Activated CD8-positive, alpha-beta T cell treated with anti-CD3 and anti-CD28 coated beads, Interleukin-2, amount 10 ng/mL, durations not matched to agents 7 days and 5 days (primary cell): ENCODE data around the gene TECPR1. TPM values are rescaled to one million over a fixed set of nuclear protein-coding genes. Genes with fewer than 3 reads are reported as not detected.

ENCODE experiments used
- ATAC-seq: fragments of 150-1000 bp; cut with Tn5 transposase; one replicate; pipeline ENCODE4 v1.10.0; 2021; ENCODE audit warnings: moderate library complexity
- CTCF ChIA-PET: fragments of 350-600 bp; sonication (Branson Sonifier 250); formaldehyde crosslinking; loops from one replicate; lab custom pipeline; 2021; ENCODE audit warnings: antibody characterized with exemption; lab: Charles Lee
- POLR2A ChIA-PET: fragments of 350-600 bp; sonication (Branson Sonifier 250); formaldehyde crosslinking; loops from one replicate; lab custom pipeline; 2021; ENCODE audit warnings: antibody characterized with exemption; lab: Charles Lee
- DNase-seq: peaks from one replicate; pipeline ENCODE4 v3.0.0-alpha.2; 2020
- H3K27ac Mint-ChIP-seq: one replicate; pipeline ENCODE4 v1.8.0; 2021; ENCODE audit warnings: mild to moderate bottlenecking, mixed read lengths
- H3K27me3 Mint-ChIP-seq: one replicate; pipeline ENCODE4 v1.8.0; 2021; ENCODE audit warnings: low read depth, mixed read lengths
- H3K36me3 Mint-ChIP-seq: one replicate; pipeline ENCODE4 v1.8.0; 2021; ENCODE audit warnings: low read depth, mixed read lengths
- H3K4me1 Mint-ChIP-seq: one replicate; pipeline ENCODE4 v1.8.0; 2021; ENCODE audit warnings: low read depth, mixed read lengths
- H3K4me3 Mint-ChIP-seq: one replicate; pipeline ENCODE4 v1.8.0; 2021; ENCODE audit warnings: mild to moderate bottlenecking, mixed read lengths
- H3K9me3 Mint-ChIP-seq: one replicate; pipeline ENCODE4 v1.8.0; 2022; ENCODE audit warnings: mixed read lengths; ENCODE audit not compliant: insufficient read depth
- total RNA-seq, 2 experiments: library from RNA; stranded (reverse); gene quantifications; one replicate each; pipeline ENCODE4 v1.2.3, GENCODE V29; 2021

Gene TECPR1
- total RNA-seq, 2 experiments from 2014 or later = 49.3 to 55.9 TPM

GRCh38 chr7:98174334-98175259, 77.4 kb downstream of the TECPR1 start:
- ChIA-PET POLR2A (no interaction called here), CTCF (interaction anchor here (1.0 to 1.3 kb wide), 2 partner anchors 10 to 161 kb away, joined by 3 to 4 read pairs; no protein-coding TSS in a partner anchor)
- no peak for ATAC-seq
- H3K36me3 Mint-ChIP-seq = no peaks in the 10 kb centered on the region
- no peak overlapping the region for H3K4me3 Mint-ChIP-seq
- DNase-seq = no peak
- H3K4me1 Mint-ChIP-seq = no peaks in the 10 kb centered on the region
- no peak overlapping the region for H3K27ac Mint-ChIP-seq
- no peaks in the 10 kb centered on the region for H3K27me3 Mint-ChIP-seq
- no peaks in the 10 kb centered on the region for H3K9me3 Mint-ChIP-seq

- no peaks in the 10 kb centered on the region for H3K36me3 Mint-ChIP-seq
- H3K27ac Mint-ChIP-seq = no peak overlapping the region
- H3K4me1 Mint-ChIP-seq = peaks cover 6% of the 10 kb centered on the region
- H3K9me3 Mint-ChIP-seq = no peaks in the 10 kb centered on the region
- no peak overlapping the region for H3K4me3 Mint-ChIP-seq
- POLR2A ChIA-PET = no interaction called here
- CTCF ChIA-PET = interaction anchor here (1.1 kb wide), 1 partner anchor 150 kb away, joined by 3 read pairs; no protein-coding TSS in a partner anchor
- ATAC-seq = no peak
- no peaks in the 10 kb centered on the region for H3K27me3 Mint-ChIP-seq
- DNase-seq = no peak
These were observed 80.6 kb downstream of the TECPR1 start for GRCh38 chr7:98171449-98171848.

- DNase-seq (no peak), ATAC-seq (no peak)
- ChIA-PET CTCF (interaction anchor here (1.1 to 9.4 kb wide), 2 partner anchors 150 kb away, joined by 3 to 162 read pairs; no protein-coding TSS in a partner anchor), POLR2A (no interaction called here)
- no peaks in the 10 kb centered on the region for H3K36me3 Mint-ChIP-seq
- H3K27ac Mint-ChIP-seq = no peak overlapping the region
- no peak overlapping the region for H3K4me3 Mint-ChIP-seq
- no peaks in the 10 kb centered on the region for H3K27me3 Mint-ChIP-seq
- peaks cover 6% of the 10 kb centered on the region for H3K4me1 Mint-ChIP-seq
- no peaks in the 10 kb centered on the region for H3K9me3 Mint-ChIP-seq
These were observed 81.1 kb downstream of the TECPR1 start for GRCh38 chr7:98170966-98171365.

GRCh38 chr7:98168904-98169621, 83.0 kb downstream of the TECPR1 start:
- POLR2A ChIA-PET = no interaction called here
- Mint-ChIP-seq H3K27ac (no peak overlapping the region), H3K27me3 (no peaks in the 10 kb centered on the region), H3K4me1 (peaks cover 6% of the 10 kb centered on the region), H3K36me3 (no peaks in the 10 kb centered on the region), H3K4me3 (no peak overlapping the region), H3K9me3 (no peaks in the 10 kb centered on the region)
- DNase-seq (no peak), ATAC-seq (no peak)
- CTCF ChIA-PET = interaction anchor here (0.7 to 9.4 kb wide), 29 partner anchors 8 to 296 kb away, joined by 3 to 162 read pairs (median 4); partner anchors contain the start of gene LMTK2

- peaks cover 6% of the 10 kb centered on the region for H3K4me1 Mint-ChIP-seq
- H3K9me3 Mint-ChIP-seq = no peaks in the 10 kb centered on the region
These were observed 83.7 kb downstream of the TECPR1 start for GRCh38 chr7:98168181-98168903.

GRCh38 chr7:98167653-98168052, 84.4 kb downstream of the TECPR1 start:
- POLR2A ChIA-PET = no interaction called here
- Mint-ChIP-seq H3K27ac (no peak overlapping the region), H3K4me1 (peaks cover 6% of the 10 kb centered on the region), H3K27me3 (no peaks in the 10 kb centered on the region), H3K36me3 (no peaks in the 10 kb centered on the region), H3K4me3 (no peak overlapping the region), H3K9me3 (no peaks in the 10 kb centered on the region)
- CTCF ChIA-PET = interaction anchor here (1.3 to 9.4 kb wide), 8 partner anchors 13 to 147 kb away, joined by 4 to 162 read pairs (median 10); partner anchors contain the start of gene LMTK2
- DNase-seq = no peak
- no peak for ATAC-seq

More at GRCh38 chr7:98168181-98168903, 83.7 kb downstream of the TECPR1 start:
- no peaks in the 10 kb centered on the region for H3K36me3 Mint-ChIP-seq
- DNase-seq (peak; percentile 61), ATAC-seq (peak; percentile 56)
- no peaks in the 10 kb centered on the region for H3K27me3 Mint-ChIP-seq
- POLR2A ChIA-PET = no interaction called here
- CTCF ChIA-PET = interaction anchor here (0.7 to 9.4 kb wide), 30 partner anchors 8 to 296 kb away, joined by 3 to 162 read pairs (median 4); partner anchors contain the start of gene LMTK2
- H3K4me3 Mint-ChIP-seq = no peak overlapping the region
- H3K27ac Mint-ChIP-seq = no peak overlapping the region

- CTCF ChIA-PET = interaction anchor here (0.9 to 9.4 kb wide), 7 partner anchors 11 to 146 kb away, joined by 3 to 162 read pairs (median 5); partner anchors contain the start of gene LMTK2
- Mint-ChIP-seq H3K4me1 (peaks cover 6% of the 10 kb centered on the region), H3K9me3 (no peaks in the 10 kb centered on the region), H3K27ac (no peak overlapping the region), H3K36me3 (no peaks in the 10 kb centered on the region), H3K4me3 (no peak overlapping the region), H3K27me3 (no peaks in the 10 kb centered on the region)
- ATAC-seq = no peak
- POLR2A ChIA-PET = no interaction called here
- no peak for DNase-seq
These were observed 85.4 kb downstream of the TECPR1 start for GRCh38 chr7:98166668-98166970.

GRCh38 chr7:98165827-98166667, 86.0 kb downstream of the TECPR1 start:
- no peaks in the 10 kb centered on the region for H3K9me3 Mint-ChIP-seq
- ATAC-seq = peak; percentile 82
- ChIA-PET POLR2A (interaction anchor here (0.6 kb wide), 1 partner anchor 60 kb away, joined by 5 read pairs; the partner anchor contains the start of gene LMTK2), CTCF (interaction anchor here (0.6 to 9.4 kb wide), 12 partner anchors 12 to 145 kb away, joined by 3 to 162 read pairs (median 4); partner anchors contain the start of gene LMTK2)
- peak; percentile 66 for DNase-seq
- H3K27me3 Mint-ChIP-seq = no peaks in the 10 kb centered on the region
- H3K4me3 Mint-ChIP-seq = no peak overlapping the region
- no peaks in the 10 kb centered on the region for H3K36me3 Mint-ChIP-seq
- no peak overlapping the region for H3K27ac Mint-ChIP-seq
- H3K4me1 Mint-ChIP-seq = peaks cover 6% of the 10 kb centered on the region
